GM19238 (cell line): ENCODE data around the gene FRMD4A.

Experiments used
- DNase-seq: peaks from one replicate; pipeline ENCODE4 v3.0.0; 2011; ENCODE audit warnings: low spot score; ENCODE audit not compliant: insufficient read length

The FRMD4A gene

GRCh38 chr10:14022052-14022451 is 308.7 kb downstream of the FRMD4A start:
- no peak for DNase-seq

- no peak for DNase-seq
These were observed 310.6 kb downstream of the FRMD4A start for GRCh38 chr10:14020037-14020664.

- DNase-seq: no peak
These were observed 313.3 kb downstream of the FRMD4A start for GRCh38 chr10:14017467-14017866.

GRCh38 chr10:14016931-14017333 is 313.8 kb downstream of the FRMD4A start:
- DNase-seq: no peak

- DNase-seq: no peak
These were observed 314.6 kb downstream of the FRMD4A start for GRCh38 chr10:14016011-14016536.

- DNase-seq: no peak
These were observed 316.3 kb downstream of the FRMD4A start for GRCh38 chr10:14014423-14014822.

- DNase-seq: no peak
These were observed 319.8 kb downstream of the FRMD4A start for GRCh38 chr10:14010769-14011574.

- no peak for DNase-seq
These were observed 320.6 kb downstream of the FRMD4A start for GRCh38 chr10:14010101-14010558.

GRCh38 chr10:14009371-14010100 is 321.2 kb downstream of the FRMD4A start:
- no peak for DNase-seq

GRCh38 chr10:14008740-14009080 is 322.0 kb downstream of the FRMD4A start:
- no peak for DNase-seq

- no peak for DNase-seq
These were observed 326.2 kb downstream of the FRMD4A start for GRCh38 chr10:14004536-14004935.

GRCh38 chr10:14003517-14004184 is 327.1 kb downstream of the FRMD4A start:
- no peak for DNase-seq

GRCh38 chr10:14001298-14002040 is 329.3 kb downstream of the FRMD4A start:
- DNase-seq: no peak

- no peak for DNase-seq
These were observed 332.4 kb downstream of the FRMD4A start for GRCh38 chr10:13998163-13998835.

- DNase-seq: no peak
These were observed 333.1 kb downstream of the FRMD4A start for GRCh38 chr10:13997650-13998049.

- DNase-seq: no peak
These were observed 335.8 kb downstream of the FRMD4A start for GRCh38 chr10:13994932-13995331.

- DNase-seq: no peak
These were observed 337.0 kb downstream of the FRMD4A start for GRCh38 chr10:13993673-13994089.

- no peak for DNase-seq
These were observed 337.6 kb downstream of the FRMD4A start for GRCh38 chr10:13993169-13993568.

GRCh38 chr10:13991353-13991752 is 339.4 kb downstream of the FRMD4A start:
- no peak for DNase-seq

- no peak for DNase-seq
These were observed 339.8 kb downstream of the FRMD4A start for GRCh38 chr10:13990946-13991345.
